Measurements from ENCODE around the gene INTS6. TPM values are rescaled to one million over a fixed set of nuclear protein-coding genes. Genes with fewer than 3 reads are reported as not detected.

Gene INTS6
- total RNA-seq, 3 donors from 2014 or later (not counting 1 experiment from before 2014, with no cell fraction given), result 89.2 to 142 (median 110) TPM

DNA sequence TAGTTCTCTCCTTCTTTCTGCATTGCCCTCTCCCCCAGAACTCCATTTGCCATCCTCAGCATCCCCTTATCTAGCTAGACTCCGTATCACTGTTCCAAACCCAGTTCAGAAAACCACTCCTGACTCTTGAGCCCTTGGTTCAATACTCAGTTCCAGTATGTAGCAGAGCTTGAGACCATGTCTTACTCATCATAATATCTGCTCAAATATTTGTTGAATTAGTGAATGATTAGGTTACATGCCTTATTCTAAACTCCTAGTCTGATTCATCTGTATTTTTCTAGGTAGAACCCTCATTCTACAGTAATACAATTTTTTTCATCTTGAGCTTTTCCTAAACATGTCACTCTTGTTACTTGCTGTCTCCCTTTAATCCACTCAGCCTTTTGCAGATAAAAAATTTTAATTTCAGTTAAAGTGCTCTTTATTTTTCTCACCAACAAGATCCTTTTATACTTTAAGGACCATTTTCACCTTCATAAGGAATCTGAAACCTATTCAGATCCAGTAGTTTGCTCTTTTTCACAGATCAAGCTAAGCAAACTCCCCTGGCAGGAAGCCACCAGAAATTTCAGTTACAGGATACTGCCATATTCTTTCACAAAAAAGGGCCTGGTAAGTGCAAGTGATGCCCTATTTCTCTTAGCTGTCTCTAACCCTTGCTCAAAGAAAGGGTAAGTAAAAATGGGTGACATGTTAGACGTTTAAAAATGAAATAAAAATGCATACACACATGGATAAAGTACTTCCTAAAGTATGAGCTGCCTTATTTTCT lies 23.1 kb upstream of the INTS6 start:
- peaks cover 8 to 9% of the 10 kb centered on the region in 2 donors for H3K4me1 Mint-ChIP-seq
- peak in 1 of 3 donors; percentile 45 for ATAC-seq
- 91% methylated on average over 1 of the region's 2 CpGs for WGBS (ENCODE audit: insufficient coverage)

DNA sequence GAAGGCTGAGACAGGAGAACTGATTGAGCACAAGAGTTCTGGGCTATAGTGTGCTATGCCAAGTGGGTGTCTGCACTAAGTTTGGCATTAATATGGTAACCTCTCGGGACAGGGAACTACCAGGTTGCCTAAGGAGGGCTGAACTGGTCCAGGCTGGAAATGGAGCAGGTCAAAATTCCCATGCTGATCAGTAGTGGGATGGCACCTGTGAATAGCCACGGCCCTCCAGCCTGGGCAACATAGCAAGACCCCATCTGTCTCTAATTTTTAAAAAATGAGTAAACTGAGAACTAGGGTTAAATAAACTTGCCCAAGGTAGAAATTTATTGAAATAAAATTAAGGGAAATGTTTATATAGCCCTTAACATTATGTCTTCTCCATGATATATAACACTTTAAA lies 17.0 kb upstream of the INTS6 start:
- no peak for TF ChIP-seq CTCF (IDR thresholded peaks at IDR 0.05)
- Mint-ChIP-seq H3K36me3 (no peaks in the 10 kb centered on the region), H3K27ac (no peak overlapping the region), H3K4me3 (no peak overlapping the region), H3K4me1 (no peaks in the 10 kb centered on the region), H3K9me3 (no peaks in the 10 kb centered on the region), H3K27me3 (ENCODE audit: low read depth in 2 of 2) (no peaks in the 10 kb centered on the region)
- H3K27ac ChIP-seq (ENCODE audit: low read length), result no peak overlapping the region
- H3K4me1 ChIP-seq (ENCODE audit: control insufficient read depth, insufficient read depth, low read length), result no peaks in the 10 kb centered on the region
- no peak for ATAC-seq
- H3K27me3 ChIP-seq (ENCODE audit: control insufficient read depth, insufficient read depth, low read length), result no peaks in the 10 kb centered on the region
- intact Hi-C loops (cut with micrococcal nuclease), result no loop called here
- no peak for DNase-seq
- H3K36me3 ChIP-seq (ENCODE audit: control insufficient read depth, insufficient read depth, low read length), result no peaks in the 10 kb centered on the region
- no peaks in the 10 kb centered on the region for H3K9me3 ChIP-seq (ENCODE audit: control insufficient read depth, insufficient read depth, low read length)
- 98% methylated on average over 2 of the region's 2 CpGs for WGBS (ENCODE audit: insufficient coverage)
- H3K4me3 ChIP-seq (ENCODE audit: low read length), result no peak overlapping the region

More for the DNA sequence above, 23.1 kb upstream of the INTS6 start:
- H3K27ac Mint-ChIP-seq, result peak overlapping the region; percentile 14 to 35
- TF ChIP-seq CTCF (IDR thresholded peaks at IDR 0.05), result no peak
- intact Hi-C loops (cut with micrococcal nuclease), result no loop called here
- no peaks in the 10 kb centered on the region for H3K27me3 Mint-ChIP-seq (ENCODE audit: low read depth in 2 of 2)
- H3K4me1 ChIP-seq (ENCODE audit: control insufficient read depth, insufficient read depth, low read length), result no peaks in the 10 kb centered on the region
- no peaks in the 10 kb centered on the region for H3K36me3 ChIP-seq (ENCODE audit: control insufficient read depth, insufficient read depth, low read length)
- no peak overlapping the region for H3K27ac ChIP-seq (ENCODE audit: low read length)
- H3K9me3 Mint-ChIP-seq, result no peaks in the 10 kb centered on the region
- no peaks in the 10 kb centered on the region for H3K9me3 ChIP-seq (ENCODE audit: control insufficient read depth, insufficient read depth, low read length)
- H3K27me3 ChIP-seq (ENCODE audit: control insufficient read depth, insufficient read depth, low read length), result no peaks in the 10 kb centered on the region
- no peaks in the 10 kb centered on the region for H3K36me3 Mint-ChIP-seq
- H3K4me3 Mint-ChIP-seq, result no peak overlapping the region
- no peak overlapping the region for H3K4me3 ChIP-seq (ENCODE audit: low read length)
- DNase-seq, result peak in 1 of 2 donors; percentile 12

DNA sequence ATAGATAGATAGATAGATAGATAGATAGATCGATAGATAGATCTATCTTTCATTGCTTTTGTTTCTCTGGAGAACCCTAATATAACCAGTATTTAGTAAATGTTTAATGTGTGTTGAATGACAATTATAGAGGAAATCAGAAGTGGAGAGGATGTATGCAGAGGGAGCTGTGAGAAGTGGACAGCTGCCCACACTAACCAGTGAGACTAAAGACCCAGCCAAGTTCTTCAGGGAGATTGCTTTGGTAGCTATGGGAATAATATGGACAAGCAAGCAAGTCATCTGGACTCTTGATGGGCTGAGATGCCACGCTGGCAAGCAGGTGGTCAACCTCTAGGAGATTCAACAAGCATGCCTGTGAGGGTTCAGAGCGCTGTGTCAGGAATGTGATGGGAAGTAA lies 14.9 kb upstream of the INTS6 start:
- H3K4me1 ChIP-seq (ENCODE audit: control insufficient read depth, insufficient read depth, low read length), result no peaks in the 10 kb centered on the region
- ATAC-seq (no peak), DNase-seq (no peak)
- no peaks in the 10 kb centered on the region for H3K36me3 ChIP-seq (ENCODE audit: control insufficient read depth, insufficient read depth, low read length)
- WGBS (ENCODE audit: insufficient coverage), result 95% methylated on average over 2 of the region's 3 CpGs
- no peaks in the 10 kb centered on the region for H3K27me3 ChIP-seq (ENCODE audit: control insufficient read depth, insufficient read depth, low read length)
- H3K36me3 Mint-ChIP-seq, result no peaks in the 10 kb centered on the region
- H3K4me1 Mint-ChIP-seq, result no peaks in the 10 kb centered on the region
- H3K4me3 Mint-ChIP-seq, result no peak overlapping the region
- H3K4me3 ChIP-seq (ENCODE audit: low read length), result no peak overlapping the region
- H3K9me3 Mint-ChIP-seq, result no peaks in the 10 kb centered on the region
- H3K27ac Mint-ChIP-seq, result no peak overlapping the region
- H3K27me3 Mint-ChIP-seq (ENCODE audit: low read depth in 2 of 2), result no peaks in the 10 kb centered on the region
- no peaks in the 10 kb centered on the region for H3K9me3 ChIP-seq (ENCODE audit: control insufficient read depth, insufficient read depth, low read length)
- no peak overlapping the region for H3K27ac ChIP-seq (ENCODE audit: low read length)
- no peak for TF ChIP-seq CTCF (IDR thresholded peaks at IDR 0.05)
- intact Hi-C loops (cut with micrococcal nuclease), result no loop called here

GRCh38 chr13:51465124-51465523 lies 12.3 kb upstream of the INTS6 start:
- no peaks in the 10 kb centered on the region for H3K9me3 Mint-ChIP-seq
- ATAC-seq (no peak), DNase-seq (no peak)
- Histone ChIP-seq H3K4me1 (ENCODE audit: control insufficient read depth, insufficient read depth, low read length) (no peaks in the 10 kb centered on the region), H3K4me3 (ENCODE audit: low read length) (no peak overlapping the region), H3K27me3 (ENCODE audit: control insufficient read depth, insufficient read depth, low read length) (no peaks in the 10 kb centered on the region), H3K27ac (ENCODE audit: low read length) (no peak overlapping the region), H3K9me3 (ENCODE audit: control insufficient read depth, insufficient read depth, low read length) (no peaks in the 10 kb centered on the region), H3K36me3 (ENCODE audit: control insufficient read depth, insufficient read depth, low read length) (no peaks in the 10 kb centered on the region)
- no peaks in the 10 kb centered on the region for H3K36me3 Mint-ChIP-seq
- no peak for TF ChIP-seq CTCF (IDR thresholded peaks at IDR 0.05)
- intact Hi-C loops (cut with micrococcal nuclease), result no loop called here
- no peak overlapping the region for H3K4me3 Mint-ChIP-seq
- H3K4me1 Mint-ChIP-seq, result no peaks in the 10 kb centered on the region
- H3K27ac Mint-ChIP-seq, result no peak overlapping the region
- H3K27me3 Mint-ChIP-seq (ENCODE audit: low read depth in 2 of 2), result no peaks in the 10 kb centered on the region
